Measurements from ENCODE around the gene NTHL1.

Gene NTHL1

GRCh38 chr16:2028146-2028545 is 19.5 kb downstream of the NTHL1 start:
- H3K4me3 ChIP-seq (ENCODE audit: low read depth in 1 of 2, low read length in 2 of 2): no peak overlapping the region
- no peak overlapping the region for H2AFZ ChIP-seq (ENCODE audit: low read depth, low read length)
- TF ChIP-seq CTCF (IDR thresholded peaks at IDR 0.05; ENCODE audit: borderline replicate concordance, extremely low read depth, low read length, poor library complexity, severe bottlenecking): no peak
- no peak for TF ChIP-seq EZH2 (IDR thresholded peaks at IDR 0.05; ENCODE audit: borderline replicate concordance, low read depth, low read length, severe bottlenecking)
- peaks cover 11% of the 10 kb centered on the region for H3K4me1 ChIP-seq (ENCODE audit: insufficient read depth, low read length)
- H3K9me3 ChIP-seq (ENCODE audit: insufficient read depth, low read length, severe bottlenecking): no peaks in the 10 kb centered on the region
- no peak overlapping the region for H3K9ac ChIP-seq (ENCODE audit: low read depth, low read length)
- peaks cover 33% of the 10 kb centered on the region for H3K27me3 ChIP-seq (ENCODE audit: insufficient read depth, low read length, poor library complexity)
- no peaks in the 10 kb centered on the region for H3K79me2 ChIP-seq (ENCODE audit: insufficient read depth, low read length)
- ATAC-seq (ENCODE audit: insufficient read depth, low read depth) (no peak), DNase-seq (no peak)
- peaks cover 10% of the 10 kb centered on the region for H4K20me1 ChIP-seq (ENCODE audit: insufficient read depth, low read length)
- no peaks in the 10 kb centered on the region for H3K36me3 ChIP-seq (ENCODE audit: insufficient read depth, low read length)
- H3K27ac ChIP-seq (ENCODE audit: low read length): no peak overlapping the region
- no peak overlapping the region for H3K4me2 ChIP-seq (ENCODE audit: insufficient read depth, low read length)

GRCh38 chr16:2027024-2028010 is 20.3 kb downstream of the NTHL1 start:
- Histone ChIP-seq H3K79me2 (ENCODE audit: insufficient read depth, low read length) (no peaks in the 10 kb centered on the region), H3K4me3 (ENCODE audit: low read depth in 1 of 2, low read length in 2 of 2) (no peak overlapping the region), H3K9me3 (ENCODE audit: insufficient read depth, low read length, severe bottlenecking) (no peaks in the 10 kb centered on the region), H3K27me3 (ENCODE audit: insufficient read depth, low read length, poor library complexity) (peaks cover 33% of the 10 kb centered on the region), H3K36me3 (ENCODE audit: insufficient read depth, low read length) (no peaks in the 10 kb centered on the region), H3K4me1 (ENCODE audit: insufficient read depth, low read length) (peaks cover 20% of the 10 kb centered on the region), H3K9ac (ENCODE audit: low read depth, low read length) (no peak overlapping the region), H3K27ac (ENCODE audit: low read length) (no peak overlapping the region), H2AFZ (ENCODE audit: low read depth, low read length) (no peak overlapping the region), H4K20me1 (ENCODE audit: insufficient read depth, low read length) (peaks cover 9% of the 10 kb centered on the region), H3K4me2 (ENCODE audit: insufficient read depth, low read length) (peak overlapping the region; percentile 56)
- ATAC-seq (ENCODE audit: insufficient read depth, low read depth): no peak
- no peak for TF ChIP-seq CTCF (IDR thresholded peaks at IDR 0.05; ENCODE audit: borderline replicate concordance, extremely low read depth, low read length, poor library complexity, severe bottlenecking)
- no peak for TF ChIP-seq EZH2 (IDR thresholded peaks at IDR 0.05; ENCODE audit: borderline replicate concordance, low read depth, low read length, severe bottlenecking)
- no peak for DNase-seq

- no peak for ATAC-seq (ENCODE audit: insufficient read depth, low read depth)
Observed at GRCh38 chr16:2026461-2027023, 21.1 kb downstream of the NTHL1 start, which contains the start of gene NHERF2. Gene NHERF2, plus strand, starts transcription at chr16:2026902. Its CDS starts 104 bp downstream, at chr16:2027006.

More at GRCh38 chr16:2026461-2027023, 21.1 kb downstream of the NTHL1 start, which contains the start of gene NHERF2:
- Histone ChIP-seq H3K4me3 (ENCODE audit: low read depth in 1 of 2, low read length in 2 of 2) (no peak within 1 kb of the TSS), H2AFZ (ENCODE audit: low read depth, low read length) (no peak within 1 kb of the TSS), H3K9ac (ENCODE audit: low read depth, low read length) (no peak within 1 kb of the TSS), H3K27ac (ENCODE audit: low read length) (no peak within 1 kb of the TSS), H3K79me2 (ENCODE audit: insufficient read depth, low read length) (no peaks in the 10 kb centered on the region), H3K36me3 (ENCODE audit: insufficient read depth, low read length) (no peaks in the 10 kb centered on the region), H3K9me3 (ENCODE audit: insufficient read depth, low read length, severe bottlenecking) (no peaks in the 10 kb centered on the region), H3K4me2 (ENCODE audit: insufficient read depth, low read length) (peak within 1 kb of the TSS; percentile 56), H3K27me3 (ENCODE audit: insufficient read depth, low read length, poor library complexity) (peaks cover 33% of the 10 kb centered on the region), H4K20me1 (ENCODE audit: insufficient read depth, low read length) (peaks cover 7% of the 10 kb centered on the region), H3K4me1 (ENCODE audit: insufficient read depth, low read length) (peaks cover 20% of the 10 kb centered on the region)
- TF ChIP-seq CTCF (IDR thresholded peaks at IDR 0.05; ENCODE audit: borderline replicate concordance, extremely low read depth, low read length, poor library complexity, severe bottlenecking) (no peak), EZH2 (IDR thresholded peaks at IDR 0.05; ENCODE audit: borderline replicate concordance, low read depth, low read length, severe bottlenecking) (no peak)
- peak; percentile 28 for DNase-seq

Data from DND-41 (cell line).